ENCODE measurements around the gene HRNR. TPM values are rescaled to one million over a fixed set of nuclear protein-coding genes. Genes with fewer than 3 reads are reported as not detected.
"Not testable (repeated sequence)": the region's sequence is repeated elsewhere in the genome, so short reads cannot be mapped to it uniquely, and the experiment has no call there.

Gene HRNR
- total RNA-seq, 1 donor from 2014 or later, result not detected

DNA sequence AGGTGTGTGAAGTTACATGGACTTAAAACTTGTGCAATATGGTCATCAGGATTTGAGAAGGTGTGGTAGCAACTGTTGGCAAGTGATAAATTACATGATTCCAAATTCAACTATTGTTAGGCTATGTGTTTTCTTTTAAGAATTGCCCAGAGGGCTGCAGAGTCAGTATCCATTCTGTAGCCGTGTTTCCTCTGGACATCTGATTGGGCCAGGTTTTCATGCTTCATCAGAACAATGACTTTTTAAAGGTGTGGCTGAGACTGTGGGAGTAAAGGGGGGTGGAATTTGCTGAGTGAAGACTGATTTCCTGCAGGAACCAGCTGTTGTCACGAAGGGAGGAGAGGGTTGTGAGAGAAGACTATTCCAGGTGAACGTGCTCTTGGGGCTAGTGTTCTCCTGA is 1.7 kb upstream of the HRNR start:
- no peak overlapping the region for H3K27ac ChIP-seq (ENCODE audit: low read depth, low read length)
- H3K27me3 ChIP-seq (ENCODE audit: insufficient read depth, low read length), result no peaks in the 10 kb centered on the region
- H4K20me1 ChIP-seq (ENCODE audit: insufficient read depth, low read length), result no peaks in the 10 kb centered on the region
- FAIRE-seq (no peak), DNase-seq (ENCODE audit: low read depth) (no peak)
- H3K9me3 ChIP-seq (ENCODE audit: insufficient read depth, low read depth, low read length), result no peaks in the 10 kb centered on the region
- H3K79me2 ChIP-seq (ENCODE audit: insufficient read depth, low read length), result no peaks in the 10 kb centered on the region
- H3K4me1 ChIP-seq (ENCODE audit: insufficient read depth, low read length), result no peaks in the 10 kb centered on the region
- H3K27me3 Mint-ChIP-seq (ENCODE audit: low read depth, unreplicated experiment), result peaks cover 10% of the 10 kb centered on the region
- no peak overlapping the region for H3K27ac Mint-ChIP-seq (ENCODE audit: unreplicated experiment)
- no peaks in the 10 kb centered on the region for H3K36me3 ChIP-seq (ENCODE audit: insufficient read depth, low read length)
- no peak overlapping the region for H3K4me3 ChIP-seq (ENCODE audit: insufficient read depth, low read depth, low read length)
- TF ChIP-seq EZH2 (IDR thresholded peaks at IDR 0.05; ENCODE audit: insufficient read depth, low read length), result no peak
- TF ChIP-seq, protein P1, sequence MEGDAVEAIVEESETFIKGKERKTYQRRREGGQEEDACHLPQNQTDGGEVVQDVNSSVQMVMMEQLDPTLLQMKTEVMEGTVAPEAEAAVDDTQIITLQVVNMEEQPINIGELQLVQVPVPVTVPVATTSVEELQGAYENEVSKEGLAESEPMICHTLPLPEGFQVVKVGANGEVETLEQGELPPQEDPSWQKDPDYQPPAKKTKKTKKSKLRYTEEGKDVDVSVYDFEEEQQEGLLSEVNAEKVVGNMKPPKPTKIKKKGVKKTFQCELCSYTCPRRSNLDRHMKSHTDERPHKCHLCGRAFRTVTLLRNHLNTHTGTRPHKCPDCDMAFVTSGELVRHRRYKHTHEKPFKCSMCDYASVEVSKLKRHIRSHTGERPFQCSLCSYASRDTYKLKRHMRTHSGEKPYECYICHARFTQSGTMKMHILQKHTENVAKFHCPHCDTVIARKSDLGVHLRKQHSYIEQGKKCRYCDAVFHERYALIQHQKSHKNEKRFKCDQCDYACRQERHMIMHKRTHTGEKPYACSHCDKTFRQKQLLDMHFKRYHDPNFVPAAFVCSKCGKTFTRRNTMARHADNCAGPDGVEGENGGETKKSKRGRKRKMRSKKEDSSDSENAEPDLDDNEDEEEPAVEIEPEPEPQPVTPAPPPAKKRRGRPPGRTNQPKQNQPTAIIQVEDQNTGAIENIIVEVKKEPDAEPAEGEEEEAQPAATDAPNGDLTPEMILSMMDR (IDR thresholded peaks at IDR 0.05; ENCODE audit: insufficient read depth, low read depth, low read length), result no peak
- no peak overlapping the region for H3K9ac ChIP-seq (ENCODE audit: low read length)
- no peaks in the 10 kb centered on the region for H3K4me1 Mint-ChIP-seq (ENCODE audit: low read depth, unreplicated experiment)
- H3K4me3 Mint-ChIP-seq (ENCODE audit: unreplicated experiment), result no peak overlapping the region
- H3K4me2 ChIP-seq (ENCODE audit: low read length), result no peak overlapping the region
- H3K36me3 Mint-ChIP-seq (ENCODE audit: low read depth, unreplicated experiment), result peaks cover 1% of the 10 kb centered on the region
- H2AFZ ChIP-seq (ENCODE audit: low read depth, low read length), result no peak overlapping the region
- no peaks in the 10 kb centered on the region for H3K9me3 Mint-ChIP-seq (ENCODE audit: unreplicated experiment)

DNA sequence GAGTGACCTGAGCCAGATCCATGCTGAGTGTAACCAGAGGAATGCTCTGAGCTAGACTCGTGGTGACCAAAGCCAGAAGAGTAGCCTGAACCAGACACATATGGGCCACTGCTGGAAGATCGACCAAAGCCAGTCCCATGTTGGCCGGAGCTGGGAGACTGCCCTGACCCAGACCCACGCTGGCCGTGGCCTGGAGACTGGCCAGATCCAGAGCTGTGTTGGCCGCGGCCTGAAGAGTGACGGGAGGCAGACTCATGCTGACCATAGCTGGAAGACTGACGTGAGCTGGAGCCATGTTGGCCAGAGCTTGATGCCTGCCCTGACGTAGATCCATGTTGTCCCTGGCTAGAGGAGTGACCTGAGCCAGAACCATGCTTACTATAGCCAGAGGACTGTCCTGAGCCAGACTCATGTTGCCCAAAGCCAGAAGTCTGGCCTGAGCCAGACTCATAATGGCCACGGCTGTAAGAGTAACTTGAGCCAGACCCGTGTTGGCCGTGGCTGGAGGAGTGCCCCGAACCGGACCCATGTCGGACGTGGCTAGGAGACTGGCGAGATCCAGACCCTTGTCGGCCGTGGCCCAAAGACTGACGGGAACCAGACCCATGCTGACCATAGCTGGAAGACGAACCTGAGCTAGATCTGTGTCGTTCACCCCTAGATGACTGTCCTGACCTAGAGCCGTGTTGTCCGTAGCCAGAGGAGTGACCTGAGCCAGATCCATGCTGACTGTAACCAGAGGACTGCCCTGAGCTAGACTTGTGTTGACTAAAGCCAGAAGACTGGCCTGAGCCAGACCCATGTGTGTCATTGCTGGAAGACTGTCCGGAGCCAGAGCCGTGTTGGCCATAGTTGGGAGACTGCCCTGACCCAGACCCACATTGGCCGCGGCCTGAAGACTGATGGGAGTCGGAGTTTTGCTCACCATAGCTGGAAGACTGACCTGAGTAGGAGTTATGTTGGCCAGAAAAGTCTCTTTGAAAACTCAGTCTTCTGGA is 3.5 kb downstream of the HRNR start:
- H3K9me3 Mint-ChIP-seq (ENCODE audit: unreplicated experiment), result peaks cover 25% of the 10 kb centered on the region
- no peaks in the 10 kb centered on the region for H3K4me1 ChIP-seq (ENCODE audit: insufficient read depth, low read length)
- H3K79me2 ChIP-seq (ENCODE audit: insufficient read depth, low read length), result no peaks in the 10 kb centered on the region
- no peak overlapping the region for H3K27ac Mint-ChIP-seq (ENCODE audit: unreplicated experiment)
- peaks cover 3% of the 10 kb centered on the region for H3K9me3 ChIP-seq (ENCODE audit: insufficient read depth, low read depth, low read length)
- H3K4me3 ChIP-seq (ENCODE audit: insufficient read depth, low read depth, low read length), result no peak overlapping the region
- peaks cover 23% of the 10 kb centered on the region for H3K36me3 Mint-ChIP-seq (ENCODE audit: low read depth, unreplicated experiment)
- no peak overlapping the region for H3K9ac ChIP-seq (ENCODE audit: low read length)
- no peak overlapping the region for H2AFZ ChIP-seq (ENCODE audit: low read depth, low read length)
- FAIRE-seq (no peak), DNase-seq (ENCODE audit: low read depth) (no peak)
- no peak overlapping the region for H3K4me3 Mint-ChIP-seq (ENCODE audit: unreplicated experiment)
- H3K36me3 ChIP-seq (ENCODE audit: insufficient read depth, low read length), result no peaks in the 10 kb centered on the region
- H3K27me3 ChIP-seq (ENCODE audit: insufficient read depth, low read length), result no peaks in the 10 kb centered on the region
- peaks cover 8% of the 10 kb centered on the region for H3K27me3 Mint-ChIP-seq (ENCODE audit: low read depth, unreplicated experiment)
- no peak overlapping the region for H3K4me2 ChIP-seq (ENCODE audit: low read length)
- no peak overlapping the region for H3K27ac ChIP-seq (ENCODE audit: low read depth, low read length)
- H4K20me1 ChIP-seq (ENCODE audit: insufficient read depth, low read length), result no peaks in the 10 kb centered on the region
- TF ChIP-seq, protein P1 (IDR thresholded peaks at IDR 0.05; ENCODE audit: insufficient read depth, low read depth, low read length), result no peak
- no peak for TF ChIP-seq EZH2 (IDR thresholded peaks at IDR 0.05; ENCODE audit: insufficient read depth, low read length)
- H3K4me1 Mint-ChIP-seq (ENCODE audit: low read depth, unreplicated experiment), result no peaks in the 10 kb centered on the region

DNA sequence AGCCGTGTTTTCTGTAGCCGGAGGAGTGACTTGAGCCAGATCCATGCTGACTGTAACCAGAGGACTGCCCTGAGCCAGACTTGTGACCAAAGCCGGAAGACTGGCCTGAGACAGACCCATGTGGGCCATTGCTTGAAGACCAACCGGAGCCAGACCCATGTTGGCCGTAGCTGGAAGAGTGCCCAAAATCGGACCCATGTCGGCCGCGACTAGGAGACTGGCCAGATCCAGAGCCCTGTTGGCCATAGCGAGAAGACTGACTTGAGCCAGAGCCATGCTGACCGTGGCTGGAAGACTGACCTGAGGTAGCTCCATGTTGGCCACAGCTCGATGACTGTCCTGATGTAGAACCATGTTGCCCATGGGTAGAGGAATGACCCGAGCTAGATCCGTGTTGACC is 4.6 kb downstream of the HRNR start:
- peaks cover 23% of the 10 kb centered on the region for H3K36me3 Mint-ChIP-seq (ENCODE audit: low read depth, unreplicated experiment)
- H4K20me1 ChIP-seq (ENCODE audit: insufficient read depth, low read length); H2AFZ ChIP-seq (ENCODE audit: low read depth, low read length); DNase-seq (ENCODE audit: low read depth); H3K79me2 ChIP-seq (ENCODE audit: insufficient read depth, low read length); H3K9ac ChIP-seq (ENCODE audit: low read length); H3K27me3 ChIP-seq (ENCODE audit: insufficient read depth, low read length); H3K36me3 ChIP-seq (ENCODE audit: insufficient read depth, low read length); H3K27ac ChIP-seq (ENCODE audit: low read depth, low read length); H3K4me3 ChIP-seq (ENCODE audit: insufficient read depth, low read depth, low read length); H3K4me3 Mint-ChIP-seq (ENCODE audit: unreplicated experiment); H3K27ac Mint-ChIP-seq (ENCODE audit: unreplicated experiment); H3K4me1 Mint-ChIP-seq (ENCODE audit: low read depth, unreplicated experiment); H3K27me3 Mint-ChIP-seq (ENCODE audit: low read depth, unreplicated experiment); H3K9me3 ChIP-seq (ENCODE audit: insufficient read depth, low read depth, low read length); FAIRE-seq; H3K4me1 ChIP-seq (ENCODE audit: insufficient read depth, low read length); H3K4me2 ChIP-seq (ENCODE audit: low read length): not testable (repeated sequence)
- peaks cover 25% of the 10 kb centered on the region for H3K9me3 Mint-ChIP-seq (ENCODE audit: unreplicated experiment)

All from astrocyte (in vitro differentiated cells and primary cell).